ENCODE measurements around the gene PDGFC. TPM values are rescaled to one million over a fixed set of nuclear protein-coding genes. Genes with fewer than 3 reads are reported as not detected.

The PDGFC gene
- total RNA-seq, 1 experiment from 2014 or later: 5.3 TPM

GRCh38 chr4:156779774-156780173 is 191.8 kb downstream of the PDGFC start:
- ChIA-PET CTCF (no interaction called here), POLR2A (no interaction called here)
- Mint-ChIP-seq H3K4me1 (0 out of 2 replicates have a peak, but pooled peaks cover 2% of the 10 kb centered on the region), H3K36me3 (no peaks in the 10 kb centered on the region), H3K9me3 (no peaks in the 10 kb centered on the region), H3K27ac (no peak overlapping the region), H3K4me3 (no peak overlapping the region), H3K27me3 (ENCODE audit: low read depth) (no peaks in the 10 kb centered on the region)
- TF ChIP-seq ETV6 (CRISPR knock-in tag; IDR thresholded peaks at IDR 0.05): no peak
- no peak for TF ChIP-seq MLX (CRISPR knock-in tag; IDR thresholded peaks at IDR 0.05)
- no peak for TF ChIP-seq HMGXB4 (CRISPR knock-in tag; IDR thresholded peaks at IDR 0.05)
- no peak for TF ChIP-seq OVOL2 (CRISPR knock-in tag; IDR thresholded peaks at IDR 0.05; ENCODE audit: borderline replicate concordance)
- TF ChIP-seq TCF7 (CRISPR knock-in tag; IDR thresholded peaks at IDR 0.05; ENCODE audit: low read depth): no peak
- no peak for TF ChIP-seq ZNF121 (CRISPR knock-in tag; IDR thresholded peaks at IDR 0.05)
- DNase-seq (ENCODE audit: low spot score) (no peak), ATAC-seq (no peak)

GRCh38 chr4:156779042-156779441 is 192.6 kb downstream of the PDGFC start:
- no peak for TF ChIP-seq GABPB1 (CRISPR knock-in tag; IDR thresholded peaks at IDR 0.05)
- TF ChIP-seq ZNF671 (CRISPR knock-in tag; IDR thresholded peaks at IDR 0.05): no peak
- no peak for TF ChIP-seq ZSCAN18 (CRISPR knock-in tag; IDR thresholded peaks at IDR 0.05)
- no peak for TF ChIP-seq MAX (CRISPR knock-in tag; IDR thresholded peaks at IDR 0.05)
- TF ChIP-seq CDX4 (CRISPR knock-in tag; IDR thresholded peaks at IDR 0.05; ENCODE audit: borderline replicate concordance): no peak
- no peak for TF ChIP-seq NFE2L1 (CRISPR knock-in tag; IDR thresholded peaks at IDR 0.05)
- TF ChIP-seq EMX1 (CRISPR knock-in tag; IDR thresholded peaks at IDR 0.05): no peak
- TF ChIP-seq TEAD1 (CRISPR knock-in tag; IDR thresholded peaks at IDR 0.05): no peak
- ChIA-PET POLR2A (no interaction called here), CTCF (no interaction called here)
- H3K9me3 Mint-ChIP-seq: no peaks in the 10 kb centered on the region
- H3K27ac Mint-ChIP-seq: no peak overlapping the region
- no peaks in the 10 kb centered on the region for H3K27me3 Mint-ChIP-seq (ENCODE audit: low read depth)
- H3K4me3 Mint-ChIP-seq: no peak overlapping the region
- ATAC-seq: no peak
- H3K36me3 Mint-ChIP-seq: no peaks in the 10 kb centered on the region
- peaks cover 6% of the 10 kb centered on the region for H3K4me1 Mint-ChIP-seq
- DNase-seq (ENCODE audit: low spot score): no peak

- ChIA-PET CTCF (no interaction called here), POLR2A (no interaction called here)
- H3K27me3 Mint-ChIP-seq (ENCODE audit: low read depth): no peaks in the 10 kb centered on the region
- TF ChIP-seq MLX (CRISPR knock-in tag; IDR thresholded peaks at IDR 0.05): no peak
- TF ChIP-seq KAT7 (CRISPR knock-in tag; IDR thresholded peaks at IDR 0.05; ENCODE audit: borderline replicate concordance): no peak
- TF ChIP-seq ERG (CRISPR knock-in tag; IDR thresholded peaks at IDR 0.05): no peak
- TF ChIP-seq PREB (CRISPR knock-in tag; IDR thresholded peaks at IDR 0.05; ENCODE audit: borderline replicate concordance): no peak
- TF ChIP-seq USF2 (CRISPR knock-in tag; IDR thresholded peaks at IDR 0.05): no peak
- TF ChIP-seq ZNF317 (CRISPR knock-in tag; IDR thresholded peaks at IDR 0.05; ENCODE audit: borderline replicate concordance, low read depth): no peak
- TF ChIP-seq SOX15 (CRISPR knock-in tag; IDR thresholded peaks at IDR 0.05): no peak
- TF ChIP-seq ESRRA (CRISPR knock-in tag; IDR thresholded peaks at IDR 0.05; ENCODE audit: borderline replicate concordance): no peak
- TF ChIP-seq IRF1 (CRISPR knock-in tag; IDR thresholded peaks at IDR 0.05): no peak
Observed at GRCh38 chr4:156778606-156779005, 193.0 kb downstream of the PDGFC start.

More at GRCh38 chr4:156778606-156779005, 193.0 kb downstream of the PDGFC start:
- Mint-ChIP-seq H3K27ac (no peak overlapping the region), H3K4me3 (no peak overlapping the region), H3K36me3 (no peaks in the 10 kb centered on the region), H3K4me1 (peaks cover 11% of the 10 kb centered on the region), H3K9me3 (no peaks in the 10 kb centered on the region)
- DNase-seq (ENCODE audit: low spot score) (no peak), ATAC-seq (no peak)

Data from WTC11 (cell line).